Measurements from ENCODE around the gene CACNA1E.

DNA sequence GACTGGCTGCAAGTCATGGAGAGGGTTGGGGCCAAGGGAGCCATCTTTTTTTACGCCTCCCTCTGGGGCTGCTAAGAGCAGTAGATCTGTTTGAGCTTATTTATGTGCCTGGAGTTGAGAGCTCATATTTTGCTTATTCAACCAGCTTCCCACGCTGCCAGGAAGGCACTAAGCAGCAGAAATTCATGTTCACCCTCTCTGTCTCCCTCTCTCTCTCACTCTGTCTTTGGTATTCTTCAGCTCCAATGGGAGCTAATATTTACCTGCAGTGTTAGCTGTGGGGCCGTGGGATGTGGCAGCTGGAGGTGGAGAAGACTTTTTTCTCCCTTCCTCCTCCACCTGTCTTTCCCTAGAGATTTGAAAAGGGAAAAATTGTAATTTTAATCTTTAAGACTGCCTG lies 26.8 kb upstream of the CACNA1E start:
- TF ChIP-seq, protein P1, sequence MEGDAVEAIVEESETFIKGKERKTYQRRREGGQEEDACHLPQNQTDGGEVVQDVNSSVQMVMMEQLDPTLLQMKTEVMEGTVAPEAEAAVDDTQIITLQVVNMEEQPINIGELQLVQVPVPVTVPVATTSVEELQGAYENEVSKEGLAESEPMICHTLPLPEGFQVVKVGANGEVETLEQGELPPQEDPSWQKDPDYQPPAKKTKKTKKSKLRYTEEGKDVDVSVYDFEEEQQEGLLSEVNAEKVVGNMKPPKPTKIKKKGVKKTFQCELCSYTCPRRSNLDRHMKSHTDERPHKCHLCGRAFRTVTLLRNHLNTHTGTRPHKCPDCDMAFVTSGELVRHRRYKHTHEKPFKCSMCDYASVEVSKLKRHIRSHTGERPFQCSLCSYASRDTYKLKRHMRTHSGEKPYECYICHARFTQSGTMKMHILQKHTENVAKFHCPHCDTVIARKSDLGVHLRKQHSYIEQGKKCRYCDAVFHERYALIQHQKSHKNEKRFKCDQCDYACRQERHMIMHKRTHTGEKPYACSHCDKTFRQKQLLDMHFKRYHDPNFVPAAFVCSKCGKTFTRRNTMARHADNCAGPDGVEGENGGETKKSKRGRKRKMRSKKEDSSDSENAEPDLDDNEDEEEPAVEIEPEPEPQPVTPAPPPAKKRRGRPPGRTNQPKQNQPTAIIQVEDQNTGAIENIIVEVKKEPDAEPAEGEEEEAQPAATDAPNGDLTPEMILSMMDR (conservative IDR thresholded peaks at IDR 0.05; ENCODE audit: low read depth, low read length), result no peak
- no peak for TF ChIP-seq RFX5 (IDR thresholded peaks at IDR 0.05; ENCODE audit: low read depth, low read length)
- no peak for TF ChIP-seq NFE2L2 (IDR thresholded peaks at IDR 0.05; ENCODE audit: low read depth, low read length)
- no peak for TF ChIP-seq SMC3 (IDR thresholded peaks at IDR 0.05; ENCODE audit: low read depth, low read length)
- TF ChIP-seq BHLHE40 (IDR thresholded peaks at IDR 0.05; ENCODE audit: low read depth, low read length), result no peak
- TF ChIP-seq POLR2A (IDR thresholded peaks at IDR 0.05; ENCODE audit: low read depth, low read length), result no peak
- TF ChIP-seq MAZ (IDR thresholded peaks at IDR 0.05; ENCODE audit: borderline replicate concordance, low read depth, low read length), result no peak
- no peak for TF ChIP-seq RCOR1 (IDR thresholded peaks at IDR 0.05; ENCODE audit: insufficient replicate concordance, low read length)
- no peak for TF ChIP-seq MAFK (IDR thresholded peaks at IDR 0.05; ENCODE audit: low read depth, low read length)
- TF ChIP-seq, protein P2, sequence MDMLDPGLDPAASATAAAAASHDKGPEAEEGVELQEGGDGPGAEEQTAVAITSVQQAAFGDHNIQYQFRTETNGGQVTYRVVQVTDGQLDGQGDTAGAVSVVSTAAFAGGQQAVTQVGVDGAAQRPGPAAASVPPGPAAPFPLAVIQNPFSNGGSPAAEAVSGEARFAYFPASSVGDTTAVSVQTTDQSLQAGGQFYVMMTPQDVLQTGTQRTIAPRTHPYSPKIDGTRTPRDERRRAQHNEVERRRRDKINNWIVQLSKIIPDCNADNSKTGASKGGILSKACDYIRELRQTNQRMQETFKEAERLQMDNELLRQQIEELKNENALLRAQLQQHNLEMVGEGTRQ (IDR thresholded peaks at IDR 0.05; ENCODE audit: low read depth, low read length), result no peak
- no peak for TF ChIP-seq MXI1 (IDR thresholded peaks at IDR 0.05; ENCODE audit: borderline replicate concordance, low read depth, low read length)
- TF ChIP-seq CEBPB (IDR thresholded peaks at IDR 0.05; ENCODE audit: low read depth, low read length), result no peak
- no peak for TF ChIP-seq RAD21 (IDR thresholded peaks at IDR 0.05; ENCODE audit: low read length)

Data from IMR-90 (cell line).